ENCODE measurements around the gene FAM168B. TPM values are rescaled to one million over a fixed set of nuclear protein-coding genes. Genes with fewer than 3 reads are reported as not detected.

Gene FAM168B
- total and polyA plus RNA-seq, 2 of the 13 experiments (the other 11 are each of a cell fraction or from before 2014, with no cell fraction given), result 64.5 to 113 TPM

DNA sequence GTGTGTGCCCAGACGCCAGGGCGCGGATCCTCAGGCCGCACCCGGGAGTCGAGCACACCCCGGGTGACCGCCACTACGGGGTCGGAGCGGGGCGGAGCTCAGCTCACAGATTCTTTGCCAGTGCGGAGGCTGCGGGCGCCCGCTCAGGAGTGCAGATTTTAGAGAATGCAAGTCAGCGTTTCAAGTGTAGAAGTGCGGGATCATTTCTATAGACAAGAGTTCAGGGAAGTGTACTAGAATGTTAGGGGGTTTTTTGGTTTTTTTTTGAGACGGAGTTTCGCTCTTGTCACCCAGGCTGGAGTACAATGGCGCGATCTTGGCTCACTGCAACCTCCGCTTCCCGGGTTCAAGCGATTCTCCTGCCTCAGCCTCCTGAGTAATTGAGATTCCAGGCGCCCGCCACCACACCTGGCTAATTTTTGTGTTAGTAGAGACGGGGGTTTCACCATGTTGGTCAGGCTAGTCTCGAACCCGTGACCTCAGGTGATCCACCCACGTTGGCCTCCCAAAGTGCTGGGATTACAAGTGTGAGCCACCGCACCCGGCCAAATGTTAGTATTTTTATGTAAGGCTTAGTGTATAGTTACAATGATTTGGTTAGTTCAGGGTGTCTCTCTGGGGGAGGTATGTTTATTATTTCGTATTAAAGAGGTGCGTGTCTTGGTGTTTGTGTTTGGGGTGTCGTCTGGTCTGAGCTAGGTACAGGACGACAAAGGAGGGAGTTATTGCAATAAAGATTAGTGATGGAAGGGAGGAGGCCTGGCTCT is 619 bp upstream of the FAM168B start (continued):
- TF ChIP-seq MAFK (conservative IDR thresholded peaks at IDR 0.05 in 1 of 2, IDR thresholded peaks at IDR 0.05 in 1 of 2; ENCODE audit: low read length in 2 of 2) (peak; percentile 55 to 75), HMG20B (CRISPR knock-in tag; conservative IDR thresholded peaks at IDR 0.05) (no peak), ZNF501 (CRISPR knock-in tag; IDR thresholded peaks at IDR 0.05) (0 out of 2 replicates have a peak, but pooled peaks have one; percentile 16), SMC3 (IDR thresholded peaks at IDR 0.05; ENCODE audit: low read length) (no peak), ADNP (CRISPR knock-in tag; IDR thresholded peaks at IDR 0.05) (peak; percentile 83; the same call in 1 of the 2 replicates), AGO2 (optimal IDR thresholded peaks at IDR 0.05; ENCODE audit: low read depth, low read length) (no peak), ZBTB38 (CRISPR knock-in tag; IDR thresholded peaks at IDR 0.05) (no peak), CBX5 (CRISPR knock-in tag; IDR thresholded peaks at IDR 0.05; ENCODE audit: borderline replicate concordance) (no peak), ZSCAN30 (CRISPR knock-in tag; IDR thresholded peaks at IDR 0.05) (no peak), U2AF2 (IDR thresholded peaks at IDR 0.05; ENCODE audit: low read depth, low read length) (no peak), SIN3B (IDR thresholded peaks at IDR 0.05; ENCODE audit: low read length) (no peak), RBFOX2 (IDR thresholded peaks at IDR 0.05; ENCODE audit: low read depth, low read length) (no peak), ZSCAN21 (CRISPR knock-in tag; IDR thresholded peaks at IDR 0.05; ENCODE audit: borderline replicate concordance) (no peak), FIP1L1 (IDR thresholded peaks at IDR 0.05; ENCODE audit: borderline replicate concordance, insufficient read depth, low read depth, low read length) (no peak), TCF7 (IDR thresholded peaks at IDR 0.05; ENCODE audit: low read depth) (no peak), ZNF260 (CRISPR knock-in tag; IDR thresholded peaks at IDR 0.05; ENCODE audit: borderline replicate concordance, low read depth) (no peak), ZNF782 (CRISPR knock-in tag; IDR thresholded peaks at IDR 0.05; ENCODE audit: borderline replicate concordance) (0 out of 2 replicates have a peak, but pooled peaks have one; percentile 14)
- TF ChIP-seq, protein P1, sequence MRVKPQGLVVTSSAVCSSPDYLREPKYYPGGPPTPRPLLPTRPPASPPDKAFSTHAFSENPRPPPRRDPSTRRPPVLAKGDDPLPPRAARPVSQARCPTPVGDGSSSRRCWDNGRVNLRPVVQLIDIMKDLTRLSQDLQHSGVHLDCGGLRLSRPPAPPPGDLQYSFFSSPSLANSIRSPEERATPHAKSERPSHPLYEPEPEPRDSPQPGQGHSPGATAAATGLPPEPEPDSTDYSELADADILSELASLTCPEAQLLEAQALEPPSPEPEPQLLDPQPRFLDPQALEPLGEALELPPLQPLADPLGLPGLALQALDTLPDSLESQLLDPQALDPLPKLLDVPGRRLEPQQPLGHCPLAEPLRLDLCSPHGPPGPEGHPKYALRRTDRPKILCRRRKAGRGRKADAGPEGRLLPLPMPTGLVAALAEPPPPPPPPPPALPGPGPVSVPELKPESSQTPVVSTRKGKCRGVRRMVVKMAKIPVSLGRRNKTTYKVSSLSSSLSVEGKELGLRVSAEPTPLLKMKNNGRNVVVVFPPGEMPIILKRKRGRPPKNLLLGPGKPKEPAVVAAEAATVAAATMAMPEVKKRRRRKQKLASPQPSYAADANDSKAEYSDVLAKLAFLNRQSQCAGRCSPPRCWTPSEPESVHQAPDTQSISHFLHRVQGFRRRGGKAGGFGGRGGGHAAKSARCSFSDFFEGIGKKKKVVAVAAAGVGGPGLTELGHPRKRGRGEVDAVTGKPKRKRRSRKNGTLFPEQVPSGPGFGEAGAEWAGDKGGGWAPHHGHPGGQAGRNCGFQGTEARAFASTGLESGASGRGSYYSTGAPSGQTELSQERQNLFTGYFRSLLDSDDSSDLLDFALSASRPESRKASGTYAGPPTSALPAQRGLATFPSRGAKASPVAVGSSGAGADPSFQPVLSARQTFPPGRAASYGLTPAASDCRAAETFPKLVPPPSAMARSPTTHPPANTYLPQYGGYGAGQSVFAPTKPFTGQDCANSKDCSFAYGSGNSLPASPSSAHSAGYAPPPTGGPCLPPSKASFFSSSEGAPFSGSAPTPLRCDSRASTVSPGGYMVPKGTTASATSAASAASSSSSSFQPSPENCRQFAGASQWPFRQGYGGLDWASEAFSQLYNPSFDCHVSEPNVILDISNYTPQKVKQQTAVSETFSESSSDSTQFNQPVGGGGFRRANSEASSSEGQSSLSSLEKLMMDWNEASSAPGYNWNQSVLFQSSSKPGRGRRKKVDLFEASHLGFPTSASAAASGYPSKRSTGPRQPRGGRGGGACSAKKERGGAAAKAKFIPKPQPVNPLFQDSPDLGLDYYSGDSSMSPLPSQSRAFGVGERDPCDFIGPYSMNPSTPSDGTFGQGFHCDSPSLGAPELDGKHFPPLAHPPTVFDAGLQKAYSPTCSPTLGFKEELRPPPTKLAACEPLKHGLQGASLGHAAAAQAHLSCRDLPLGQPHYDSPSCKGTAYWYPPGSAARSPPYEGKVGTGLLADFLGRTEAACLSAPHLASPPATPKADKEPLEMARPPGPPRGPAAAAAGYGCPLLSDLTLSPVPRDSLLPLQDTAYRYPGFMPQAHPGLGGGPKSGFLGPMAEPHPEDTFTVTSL (CRISPR knock-in tag; IDR thresholded peaks at IDR 0.05; ENCODE audit: borderline replicate concordance), result peak; percentile 56; the same call in 1 of the 2 replicates
- TF ChIP-seq, protein P2, sequence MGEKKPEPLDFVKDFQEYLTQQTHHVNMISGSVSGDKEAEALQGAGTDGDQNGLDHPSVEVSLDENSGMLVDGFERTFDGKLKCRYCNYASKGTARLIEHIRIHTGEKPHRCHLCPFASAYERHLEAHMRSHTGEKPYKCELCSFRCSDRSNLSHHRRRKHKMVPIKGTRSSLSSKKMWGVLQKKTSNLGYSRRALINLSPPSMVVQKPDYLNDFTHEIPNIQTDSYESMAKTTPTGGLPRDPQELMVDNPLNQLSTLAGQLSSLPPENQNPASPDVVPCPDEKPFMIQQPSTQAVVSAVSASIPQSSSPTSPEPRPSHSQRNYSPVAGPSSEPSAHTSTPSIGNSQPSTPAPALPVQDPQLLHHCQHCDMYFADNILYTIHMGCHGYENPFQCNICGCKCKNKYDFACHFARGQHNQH (CRISPR knock-in tag; IDR thresholded peaks at IDR 0.05), result peak; percentile 24; the same call in 1 of the 2 replicates
- TF ChIP-seq, protein P3, sequence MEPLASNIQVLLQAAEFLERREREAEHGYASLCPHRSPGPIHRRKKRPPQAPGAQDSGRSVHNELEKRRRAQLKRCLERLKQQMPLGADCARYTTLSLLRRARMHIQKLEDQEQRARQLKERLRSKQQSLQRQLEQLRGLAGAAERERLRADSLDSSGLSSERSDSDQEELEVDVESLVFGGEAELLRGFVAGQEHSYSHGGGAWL (CRISPR knock-in tag; IDR thresholded peaks at IDR 0.05), result no peak
- TF ChIP-seq, protein P4, sequence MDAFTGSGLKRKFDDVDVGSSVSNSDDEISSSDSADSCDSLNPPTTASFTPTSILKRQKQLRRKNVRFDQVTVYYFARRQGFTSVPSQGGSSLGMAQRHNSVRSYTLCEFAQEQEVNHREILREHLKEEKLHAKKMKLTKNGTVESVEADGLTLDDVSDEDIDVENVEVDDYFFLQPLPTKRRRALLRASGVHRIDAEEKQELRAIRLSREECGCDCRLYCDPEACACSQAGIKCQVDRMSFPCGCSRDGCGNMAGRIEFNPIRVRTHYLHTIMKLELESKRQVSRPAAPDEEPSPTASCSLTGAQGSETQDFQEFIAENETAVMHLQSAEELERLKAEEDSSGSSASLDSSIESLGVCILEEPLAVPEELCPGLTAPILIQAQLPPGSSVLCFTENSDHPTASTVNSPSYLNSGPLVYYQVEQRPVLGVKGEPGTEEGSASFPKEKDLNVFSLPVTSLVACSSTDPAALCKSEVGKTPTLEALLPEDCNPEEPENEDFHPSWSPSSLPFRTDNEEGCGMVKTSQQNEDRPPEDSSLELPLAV (CRISPR knock-in tag; conservative IDR thresholded peaks at IDR 0.05; ENCODE audit: low read depth), result no peak

Data from HepG2 (cell line).